Suprapubic skin (tissue), 4 donors: ENCODE data around the gene BCAS1.

ENCODE experiments used
- POLR2A ChIP-seq, 2 donors: fragments of 450-650 bp; IDR thresholded peaks; one replicate each; pipeline ENCODE4 v1.6.1; 2017; ENCODE audit warnings: antibody characterized with exemption in 2 of 2, mild to moderate bottlenecking in 2 of 2, moderate library complexity in 2 of 2
- POLR2AphosphoS5 ChIP-seq, 3 donors: sonication (generic); formaldehyde crosslinking; IDR thresholded peaks; one replicate each; pipeline ENCODE4 v1.6.1; 2017; ENCODE audit warnings: antibody characterized with exemption in 3 of 3
- TF ChIP-seq, protein P1 (sequence below), 2 donors: fragments of 200-600 bp in 1 of 2; fragments of 450-650 bp in 1 of 2; sonication (generic) in 1 of 2; IDR thresholded peaks; one replicate each; pipeline ENCODE4 v1.5.1; 2016 to 2019; ENCODE audit warnings: antibody characterized with exemption in 2 of 2, mild to moderate bottlenecking in 1 of 2, moderate library complexity in 1 of 2

DNA sequence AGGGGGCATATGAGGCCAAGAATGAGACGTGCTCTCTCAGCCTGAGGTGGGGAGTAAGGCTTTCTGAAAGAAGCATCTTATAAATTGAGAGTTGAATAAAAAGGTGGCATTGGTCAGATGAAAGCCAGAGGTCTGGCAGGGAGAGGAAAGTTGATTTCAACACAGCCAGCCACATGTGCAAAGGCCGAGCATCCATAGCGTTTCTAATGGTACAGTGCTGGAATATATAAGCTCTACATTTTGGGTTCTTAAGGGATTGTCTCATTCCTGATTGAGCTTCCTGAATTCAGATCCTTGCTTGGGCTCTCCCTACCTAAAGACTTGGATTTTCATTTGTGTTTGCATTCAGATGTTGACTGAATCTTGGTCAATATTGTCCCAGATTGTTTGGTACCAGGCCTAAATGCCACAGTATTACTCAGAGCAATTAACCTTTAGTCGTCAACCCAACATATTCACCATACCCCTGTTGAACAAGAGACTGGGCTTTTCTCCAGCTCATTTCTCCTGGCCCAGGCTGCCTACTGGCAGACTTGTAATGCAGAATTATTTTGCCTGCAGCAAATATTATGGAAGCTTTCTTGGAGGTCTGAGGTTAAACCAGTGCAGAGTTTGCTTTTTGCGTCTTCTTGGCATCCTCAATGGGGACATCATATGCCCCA lies 14.5 kb upstream of the BCAS1 start:
- TF ChIP-seq, protein P1, sequence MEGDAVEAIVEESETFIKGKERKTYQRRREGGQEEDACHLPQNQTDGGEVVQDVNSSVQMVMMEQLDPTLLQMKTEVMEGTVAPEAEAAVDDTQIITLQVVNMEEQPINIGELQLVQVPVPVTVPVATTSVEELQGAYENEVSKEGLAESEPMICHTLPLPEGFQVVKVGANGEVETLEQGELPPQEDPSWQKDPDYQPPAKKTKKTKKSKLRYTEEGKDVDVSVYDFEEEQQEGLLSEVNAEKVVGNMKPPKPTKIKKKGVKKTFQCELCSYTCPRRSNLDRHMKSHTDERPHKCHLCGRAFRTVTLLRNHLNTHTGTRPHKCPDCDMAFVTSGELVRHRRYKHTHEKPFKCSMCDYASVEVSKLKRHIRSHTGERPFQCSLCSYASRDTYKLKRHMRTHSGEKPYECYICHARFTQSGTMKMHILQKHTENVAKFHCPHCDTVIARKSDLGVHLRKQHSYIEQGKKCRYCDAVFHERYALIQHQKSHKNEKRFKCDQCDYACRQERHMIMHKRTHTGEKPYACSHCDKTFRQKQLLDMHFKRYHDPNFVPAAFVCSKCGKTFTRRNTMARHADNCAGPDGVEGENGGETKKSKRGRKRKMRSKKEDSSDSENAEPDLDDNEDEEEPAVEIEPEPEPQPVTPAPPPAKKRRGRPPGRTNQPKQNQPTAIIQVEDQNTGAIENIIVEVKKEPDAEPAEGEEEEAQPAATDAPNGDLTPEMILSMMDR (IDR thresholded peaks at IDR 0.05): no peak
- TF ChIP-seq POLR2A (IDR thresholded peaks at IDR 0.05) (no peak), POLR2AphosphoS5 (IDR thresholded peaks at IDR 0.05) (no peak)
